Left cardiac atrium (tissue), 4 donors: ENCODE measurements around the gene VCPKMT. TPM values are rescaled to one million over a fixed set of nuclear protein-coding genes. Genes with fewer than 3 reads are reported as not detected.
A peak's percentile ranks its signal among the peaks of the same experiment; 100 is the strongest.

Source experiments
- ATAC-seq, 2 donors: fragments of 200-7000 bp; cut with Tn5 transposase; one replicate each; pipeline ENCODE4 v1.9.1; 2020; ENCODE audit warnings: mild to moderate bottlenecking in 2 of 2, moderate library complexity in 2 of 2
- DNase-seq: peaks from one replicate; pipeline ENCODE4 v3.0.0-alpha.2; 2020
- intact Hi-C, 2 donors: fragments of 100-400 bp; cut with DNase I; formaldehyde crosslinking; loops; one replicate each; pipeline versions ENCODE4 v1.14.1 to v1.15.1; 2022 to 2023
- total RNA-seq, 2 donors: library from RNA; stranded (reverse); fragmentation: NEBNext Ultra II Directional; extraction: Animal tissue kit (Norgen Biotek cat#: 25700); gene quantifications; one replicate each; pipeline ENCODE4 v1.2.1, GENCODE V29; 2021
- donor health status: DM: no; HTN: yes; CAD: no.
- donor health status: DM: no; HTN: yes; CAD: no; lungs with severe emphysema.
- donor health status: DM: yes; HTN: yes; CAD: no.
- donor health status: Dilated cardiomyopathy.

VCPKMT gene
- total RNA-seq, 2 donors from 2014 or later: 3.1 to 5.0 TPM

GRCh38 chr14:50070840-50071548, 45.4 kb downstream of the VCPKMT start:
- ATAC-seq (no peak), DNase-seq (no peak)
- intact Hi-C loops: no loop called here

DNA sequence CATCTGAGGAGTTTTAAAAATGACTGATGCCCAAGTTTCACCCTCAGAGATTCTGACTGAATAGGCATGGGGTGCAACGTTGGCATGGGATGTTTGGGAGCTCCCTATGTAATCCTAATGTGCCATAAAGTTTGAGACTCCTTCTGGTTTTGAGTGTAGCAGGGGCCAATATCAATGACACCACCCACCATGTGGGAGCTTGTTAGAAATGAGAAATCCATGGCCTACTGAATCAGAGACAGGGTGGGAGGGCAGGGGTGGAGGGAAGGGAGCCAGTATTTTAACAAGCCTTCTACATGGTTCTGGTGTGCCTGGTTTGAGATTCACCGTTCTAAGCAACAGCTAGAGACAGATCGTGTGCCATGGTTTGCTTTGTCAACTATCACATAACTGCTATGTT, 46.1 kb downstream of the VCPKMT start:
- DNase-seq: no peak
- ATAC-seq: no peak
- intact Hi-C loops: no loop called here

GRCh38 chr14:50069325-50069724, 47.0 kb downstream of the VCPKMT start:
- ATAC-seq (no peak), DNase-seq (no peak)
- intact Hi-C loops: no loop called here

GRCh38 chr14:50068496-50068895, 47.9 kb downstream of the VCPKMT start:
- no peak for ATAC-seq
- no peak for DNase-seq
- intact Hi-C loops: no loop called here

GRCh38 chr14:50067723-50068495, 48.5 kb downstream of the VCPKMT start:
- ATAC-seq: no peak
- intact Hi-C loops: no loop called here
- DNase-seq: no peak

DNA sequence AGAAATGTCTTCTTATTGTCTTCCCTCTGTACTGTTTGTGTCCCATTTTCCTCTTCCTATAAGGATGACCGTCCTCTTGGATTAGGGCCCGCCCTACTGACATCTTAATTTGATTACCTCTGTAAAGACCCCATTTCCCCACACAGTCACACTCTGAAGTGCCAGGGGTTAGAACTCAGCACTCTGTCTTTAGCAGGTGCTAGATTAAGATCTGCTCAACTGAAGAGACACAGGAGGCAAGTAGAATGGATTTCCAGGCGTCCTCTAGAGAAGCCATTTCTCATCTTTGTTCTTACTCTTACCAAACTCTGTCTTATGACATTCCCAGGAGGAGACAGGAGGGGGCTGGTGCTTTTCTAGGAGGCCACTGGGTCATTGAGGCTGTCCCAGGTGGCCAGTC, 50.8 kb downstream of the VCPKMT start:
- no peak for ATAC-seq
- intact Hi-C loops: no loop called here
- no peak for DNase-seq

DNA sequence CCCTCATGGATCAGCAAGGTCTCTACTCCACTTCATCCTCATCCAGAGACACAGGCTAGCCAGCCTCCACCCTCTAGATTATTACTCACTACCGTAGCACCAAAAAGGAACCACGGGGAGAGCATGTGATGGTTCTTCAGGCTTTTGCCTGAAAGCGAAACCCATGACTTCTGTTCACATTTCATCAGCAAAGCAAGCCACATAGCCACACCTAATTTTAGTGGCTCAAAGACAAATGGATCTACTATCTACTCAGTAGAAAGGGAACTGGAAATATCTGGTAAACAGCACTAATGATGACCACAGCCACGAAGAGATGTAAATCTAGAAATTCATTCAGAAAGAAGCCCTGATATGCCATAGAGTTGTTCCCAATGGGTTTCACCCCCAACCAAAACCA, 51.4 kb downstream of the VCPKMT start:
- intact Hi-C loops: no loop called here
- ATAC-seq: peak; percentile 16 to 38

GRCh38 chr14:50063876-50064420, 52.4 kb downstream of the VCPKMT start:
- intact Hi-C loops: no loop called here
- no peak for ATAC-seq
- DNase-seq: no peak

More for the DNA sequence above, 51.4 kb downstream of the VCPKMT start:
- DNase-seq: no peak

DNA sequence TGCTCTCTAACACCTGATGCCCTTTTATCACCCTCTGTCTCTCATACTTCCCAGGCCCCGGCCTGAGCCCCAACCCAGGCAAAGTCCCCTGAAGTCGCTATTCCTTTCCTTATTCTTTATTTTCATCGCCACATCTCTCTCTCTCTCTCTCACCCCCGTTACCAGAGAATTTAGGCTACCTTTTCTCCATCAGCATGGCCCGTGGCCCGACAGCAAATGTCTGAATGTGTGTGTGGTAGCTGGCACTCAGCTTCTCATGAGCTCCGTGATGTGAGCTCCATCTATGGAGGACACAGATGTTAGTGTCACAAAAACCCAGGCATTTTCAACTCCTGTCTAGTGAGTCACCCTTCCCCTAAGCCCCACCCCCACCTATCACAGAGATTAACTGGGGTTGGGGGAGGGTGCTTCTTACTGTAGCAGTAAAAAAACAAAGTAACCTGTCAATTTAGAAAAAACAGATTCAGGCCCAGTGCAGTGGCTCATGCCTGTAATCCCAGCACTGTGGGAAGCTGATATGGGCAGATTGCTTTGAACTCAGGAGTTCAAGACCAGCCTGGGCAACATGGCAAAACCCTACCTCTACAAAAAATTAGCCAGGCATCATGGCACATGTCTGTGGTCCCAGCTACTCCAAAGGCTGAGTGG, 53.8 kb downstream of the VCPKMT start:
- no peak for DNase-seq
- peak; percentile 21 to 52 for ATAC-seq
- intact Hi-C loops: no loop called here

- peak; percentile 59 to 76 for ATAC-seq
- intact Hi-C loops: no loop called here
Measured at GRCh38 chr14:50061664-50062437, 54.5 kb downstream of the VCPKMT start.

GRCh38 chr14:50060871-50061663, 55.3 kb downstream of the VCPKMT start:
- peak; percentile 74 to 76 for ATAC-seq
- peak; percentile 67 for DNase-seq
- intact Hi-C loops: no loop called here

More at GRCh38 chr14:50061664-50062437, 54.5 kb downstream of the VCPKMT start:
- no peak for DNase-seq

GRCh38 chr14:50059763-50060616, 56.4 kb downstream of the VCPKMT start:
- no peak for DNase-seq
- intact Hi-C loops: no loop called here
- ATAC-seq: no peak

Other genes starting within 250 kb of the VCPKMT start
- 10 to 100 TPM; 28.6 to 38.0 TPM for gene ARF6, start 223.5 kb downstream of the VCPKMT start, total RNA-seq
- 10 to 100 TPM; 25.7 to 25.8 TPM for gene SOS2, start 115.0 kb upstream of the VCPKMT start, total RNA-seq
- gene L2HGDH, start 195.7 kb upstream of the VCPKMT start, total RNA-seq: 1 to 10 TPM; 8.8 to 9.2 TPM
- 10 to 100 TPM; 14.4 to 20.2 TPM for gene DMAC2L, start 195.8 kb upstream of the VCPKMT start, total RNA-seq